Stimulated activated CD4-positive, alpha-beta T cell treated with anti-CD3 and anti-CD28 coated beads, Interleukin-15, amount 100 ng/mL, for 1 hour (primary cell): ENCODE measurements around the gene OR2V2.
"Not testable (repeated sequence)": the region's sequence is repeated elsewhere in the genome, so short reads cannot be mapped to it uniquely, and the experiment has no call there.

Experiments
- DNase-seq, 2 donors: peaks; one replicate each; pipeline ENCODE4 v3.0.0-alpha.2; 2020; ENCODE audit warnings: low read depth in 1 of 2, low spot score in 1 of 2

The OR2V2 gene

DNA sequence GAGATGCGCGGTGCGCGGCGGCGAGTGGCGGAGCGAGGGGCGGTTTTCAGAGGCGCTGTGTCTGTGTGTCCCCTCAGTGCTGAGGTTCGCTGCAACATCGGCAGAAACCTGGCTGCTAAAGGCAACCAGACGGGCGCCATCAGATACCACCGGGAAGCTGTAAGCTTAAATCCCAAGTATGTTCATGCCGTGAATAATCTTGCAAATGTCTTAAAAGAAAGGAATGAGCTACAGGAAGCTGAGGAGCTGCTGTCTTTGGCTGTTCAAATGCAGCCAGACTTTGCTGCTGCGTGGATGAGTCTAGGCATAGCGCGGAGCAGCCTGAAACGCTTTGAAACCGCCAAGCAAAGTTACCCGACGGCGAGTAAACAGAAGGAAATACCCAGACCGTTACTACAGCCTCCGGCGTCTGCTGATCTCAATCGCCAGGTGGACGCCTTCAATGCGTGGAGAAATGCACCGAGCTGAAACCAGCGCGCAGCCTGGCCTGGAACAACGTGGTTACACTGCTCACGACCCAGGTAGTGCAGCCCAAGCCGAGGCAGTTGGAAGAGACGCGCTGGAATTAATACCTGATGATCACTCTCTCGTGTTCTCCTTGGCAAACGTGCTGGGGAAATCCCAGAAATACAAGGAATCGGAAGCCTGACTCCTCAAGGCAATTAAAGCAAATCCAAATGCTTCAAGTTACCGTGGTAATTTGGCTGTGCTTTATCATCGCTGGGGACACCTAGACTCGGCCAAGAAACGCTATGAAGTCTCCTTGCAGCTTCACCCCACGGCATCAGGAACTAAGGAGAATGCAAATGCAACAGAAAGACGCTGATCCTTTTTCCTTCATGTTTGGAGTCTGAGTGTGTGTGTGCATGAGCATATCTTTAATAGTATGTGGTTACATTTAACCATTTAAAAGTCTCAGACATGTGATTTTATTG, 32.3 kb upstream of the OR2V2 start:
- no peak for DNase-seq

DNA sequence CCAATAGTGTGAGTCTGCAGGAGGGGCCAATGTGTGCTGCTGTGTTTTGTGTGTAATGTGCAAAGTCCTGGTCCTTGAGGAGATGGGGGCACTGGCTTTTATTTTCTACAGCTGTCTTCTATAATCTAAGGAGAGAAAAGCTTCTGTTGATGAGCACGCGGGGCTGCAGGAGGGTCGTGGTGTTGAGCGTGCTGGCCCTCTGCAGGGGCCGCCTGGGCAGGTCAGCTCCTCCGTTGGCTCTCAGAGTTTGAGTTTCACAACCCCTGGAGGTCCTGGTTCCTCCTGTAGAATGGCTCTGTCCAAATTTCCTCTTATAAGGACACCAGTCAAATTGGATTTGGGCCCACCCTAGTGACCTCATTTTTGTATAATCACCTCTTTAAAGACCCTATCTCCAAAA, 29.0 kb upstream of the OR2V2 start:
- no peak for DNase-seq

DNA sequence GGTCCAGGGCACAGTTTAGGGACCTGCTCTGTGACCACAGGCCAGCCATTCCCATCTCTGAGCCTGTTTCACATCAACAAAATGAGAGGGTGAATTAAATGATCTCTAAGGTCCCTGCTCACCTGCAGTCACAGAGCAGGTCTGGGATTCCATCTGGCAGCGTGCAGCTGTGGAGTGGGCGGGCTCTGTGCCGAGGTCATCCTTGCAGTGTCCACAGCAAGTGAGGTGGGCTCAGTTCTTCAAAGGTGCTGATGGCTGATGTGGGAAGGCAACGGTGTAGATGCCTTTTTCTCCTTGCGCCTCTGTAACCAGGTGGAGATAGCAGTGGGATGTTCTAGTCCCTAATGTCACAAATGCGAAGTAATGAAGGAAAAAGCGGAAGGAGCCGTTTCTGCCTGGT, 28.3 kb upstream of the OR2V2 start:
- no peak for DNase-seq

DNA sequence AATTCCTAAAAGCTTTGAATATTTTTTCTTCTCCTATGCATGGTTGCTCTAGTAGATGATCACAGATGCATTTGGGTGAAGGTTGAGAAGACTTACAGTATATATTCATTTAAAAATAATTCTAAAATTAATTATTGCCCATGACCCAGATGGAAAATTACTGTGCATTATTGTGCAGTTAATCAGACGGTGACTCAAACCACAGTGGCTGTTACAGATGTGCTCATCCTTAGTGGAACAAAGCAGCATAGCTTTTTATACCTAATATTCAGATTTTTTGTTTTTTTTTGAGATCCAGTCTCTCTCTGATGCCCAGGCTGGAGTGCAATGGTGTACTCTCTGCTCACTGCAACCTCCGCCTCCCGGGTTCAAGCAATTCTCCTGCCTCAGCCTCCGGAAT, 27.1 kb upstream of the OR2V2 start:
- DNase-seq = no peak

DNA sequence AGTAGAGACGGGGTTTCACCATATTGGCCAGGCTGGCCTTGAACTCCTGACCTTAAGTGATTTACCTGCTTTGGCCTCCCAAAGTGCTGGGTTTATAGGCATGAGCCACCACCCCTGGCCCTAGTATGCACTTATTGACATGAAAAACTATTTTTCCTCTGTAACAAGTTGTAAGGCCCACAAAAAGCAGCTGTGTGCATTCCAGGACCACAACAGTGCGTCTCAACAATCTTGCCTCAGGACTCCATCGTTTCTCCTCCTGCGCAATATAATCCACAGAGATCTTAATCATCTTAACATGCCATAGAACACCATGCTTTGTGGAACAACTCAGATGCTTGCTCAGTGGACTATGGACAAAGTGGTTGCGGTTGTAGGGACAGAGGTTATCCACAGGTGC, 26.6 kb upstream of the OR2V2 start:
- DNase-seq = no peak

DNA sequence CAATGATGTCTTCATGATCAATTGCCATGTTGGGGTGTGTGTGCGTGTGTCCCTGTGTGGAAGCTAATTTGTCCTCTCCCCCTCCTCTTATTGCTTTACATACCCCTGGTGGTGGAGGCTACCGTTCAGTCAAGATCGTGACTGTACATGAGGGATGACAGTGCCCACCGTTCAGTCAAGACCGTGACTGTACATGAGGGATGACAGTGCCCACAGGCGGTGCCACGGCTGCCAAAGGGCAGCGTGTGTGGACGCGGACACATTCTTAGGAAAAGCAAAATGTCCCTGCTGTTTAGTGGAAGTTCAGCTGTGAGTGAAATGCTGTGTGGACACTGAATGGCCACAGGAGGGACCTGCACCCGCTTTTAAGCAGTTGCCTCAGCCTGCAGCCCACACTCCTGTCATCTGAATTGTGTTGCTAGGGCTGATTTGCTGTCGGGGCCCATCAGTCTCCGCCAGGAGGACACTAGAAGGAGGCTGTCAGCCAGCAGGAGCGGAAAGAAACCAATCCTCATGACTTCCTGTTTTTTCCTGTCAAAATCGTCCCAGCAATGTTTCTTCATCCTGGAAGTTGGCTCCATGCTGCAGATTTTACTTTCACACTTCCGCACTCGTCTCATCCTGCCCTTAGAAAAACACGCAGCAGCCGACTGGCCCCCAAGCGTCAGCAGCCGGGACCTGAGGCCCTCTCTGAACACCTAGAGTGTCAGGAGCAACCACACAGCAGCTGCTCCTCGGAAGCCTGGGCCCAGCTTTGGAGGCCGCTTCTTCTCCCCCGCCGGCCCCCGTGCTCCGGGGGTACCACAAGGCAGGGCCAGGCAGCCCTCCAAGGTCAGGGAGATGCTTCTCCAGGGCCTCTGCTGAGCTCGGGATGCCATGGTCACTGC, 25.5 kb upstream of the OR2V2 start:
- DNase-seq = no peak

DNA sequence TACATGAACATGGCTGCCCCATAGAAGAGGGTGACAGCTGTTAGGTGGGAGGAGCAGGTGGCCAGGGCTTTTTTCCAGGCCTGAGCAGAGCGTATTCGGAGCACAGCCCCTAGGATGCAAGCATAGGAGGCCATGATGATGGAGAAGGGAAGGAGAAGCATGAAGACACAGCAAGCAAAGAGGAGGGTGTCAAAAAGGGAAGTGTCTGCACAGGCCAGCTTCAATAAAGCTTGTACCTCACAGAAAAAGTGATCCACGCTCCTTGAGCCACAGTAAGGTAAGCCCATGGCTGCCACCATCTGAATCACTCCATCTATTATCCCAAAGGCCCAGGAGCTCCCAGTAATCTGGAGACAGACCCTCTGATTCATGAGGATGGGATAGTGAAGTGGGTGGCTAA, 22.9 kb upstream of the OR2V2 start:
- DNase-seq = no peak

DNA sequence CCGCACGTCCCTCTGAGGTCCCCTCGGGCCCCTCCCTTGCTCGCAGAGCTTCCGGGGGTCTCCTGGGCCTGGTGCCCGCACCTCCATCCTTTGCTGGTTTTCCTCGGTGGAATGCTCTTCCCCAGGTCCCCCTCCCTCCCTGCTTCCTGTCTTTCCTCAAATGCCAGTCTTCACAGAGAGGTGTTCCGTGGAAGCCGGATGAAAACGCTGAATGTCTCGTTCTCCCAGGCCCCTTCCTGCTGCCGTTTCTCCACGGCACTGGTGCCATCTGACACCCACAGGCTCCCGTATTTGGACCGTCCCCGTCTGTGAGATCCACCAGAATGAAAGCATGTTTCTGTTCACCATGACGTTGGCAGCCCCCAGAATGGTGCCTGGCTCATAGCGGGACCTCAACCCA, 20.5 kb upstream of the OR2V2 start:
- DNase-seq = no peak

DNA sequence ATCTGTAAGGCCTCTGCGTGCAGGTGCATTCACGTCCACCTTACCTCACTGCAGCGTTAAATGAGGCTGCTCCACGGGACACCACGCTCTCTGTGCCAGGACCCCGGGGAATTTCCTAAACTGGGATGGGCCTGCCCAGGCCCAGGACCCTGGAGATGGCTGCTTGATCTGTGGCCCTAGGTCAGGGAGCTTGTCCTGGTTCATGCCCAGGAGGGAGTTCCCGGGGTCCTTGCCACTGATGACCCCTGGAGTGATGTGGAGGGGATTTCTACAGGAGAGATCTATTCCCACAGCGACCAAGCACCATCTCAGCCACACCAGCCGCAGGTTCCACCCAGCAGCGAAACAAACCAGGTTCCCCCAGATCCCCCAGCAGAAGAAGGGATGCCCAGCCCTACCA, 19.9 kb upstream of the OR2V2 start:
- DNase-seq = no peak

DNA sequence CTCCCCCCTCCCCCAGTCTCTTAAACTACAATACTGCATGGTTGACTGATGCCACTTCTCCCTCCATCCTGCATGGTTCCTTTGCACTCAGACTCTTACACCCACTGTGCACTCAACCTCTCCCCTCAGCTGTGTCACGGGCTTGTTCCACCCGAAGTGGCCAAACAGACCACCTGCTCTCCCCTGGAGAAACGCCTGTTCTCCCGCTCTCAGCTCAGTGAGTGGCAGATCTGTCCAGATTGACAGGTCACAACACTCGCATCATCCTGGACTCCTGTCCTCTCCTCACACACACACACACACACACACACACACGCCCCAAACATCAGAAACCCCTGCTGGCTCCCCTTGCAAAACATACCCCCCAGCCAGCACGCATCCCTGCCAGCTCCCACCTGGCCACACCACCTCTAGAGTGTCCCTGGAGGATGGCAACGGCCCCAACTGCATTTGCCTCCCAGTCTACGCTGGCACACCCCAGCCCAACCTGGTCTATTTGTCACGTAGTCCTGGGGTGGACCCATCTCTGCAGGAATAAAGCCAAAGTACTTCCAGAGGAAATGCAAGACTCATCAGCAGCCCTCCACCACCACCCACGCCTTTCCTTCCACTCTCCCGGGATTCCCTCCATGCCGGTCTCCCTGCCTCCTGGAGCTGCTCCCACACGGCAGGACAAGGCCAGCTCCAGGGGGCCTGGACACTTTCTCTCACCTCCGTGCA, 19.3 kb upstream of the OR2V2 start:
- DNase-seq = no peak

DNA sequence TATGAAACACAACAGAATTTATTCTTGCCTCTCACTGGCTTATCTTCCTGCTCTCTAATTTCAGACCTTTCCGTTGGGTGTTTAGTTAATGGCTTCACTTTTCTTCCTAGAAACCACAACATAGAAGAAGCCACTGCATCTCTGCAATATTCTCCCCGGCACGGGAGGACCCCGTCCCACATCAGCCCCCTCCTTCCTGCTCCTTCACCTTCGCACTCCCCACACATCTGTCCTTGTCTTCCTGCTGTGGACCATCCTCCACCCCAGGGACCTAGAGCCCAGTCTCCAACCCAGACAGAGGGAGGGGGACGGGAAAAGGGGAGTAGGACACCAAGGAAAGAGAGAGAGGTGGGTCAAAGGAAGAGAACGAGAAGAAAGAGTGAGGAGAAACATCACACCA, 17.8 kb upstream of the OR2V2 start:
- no peak for DNase-seq

DNA sequence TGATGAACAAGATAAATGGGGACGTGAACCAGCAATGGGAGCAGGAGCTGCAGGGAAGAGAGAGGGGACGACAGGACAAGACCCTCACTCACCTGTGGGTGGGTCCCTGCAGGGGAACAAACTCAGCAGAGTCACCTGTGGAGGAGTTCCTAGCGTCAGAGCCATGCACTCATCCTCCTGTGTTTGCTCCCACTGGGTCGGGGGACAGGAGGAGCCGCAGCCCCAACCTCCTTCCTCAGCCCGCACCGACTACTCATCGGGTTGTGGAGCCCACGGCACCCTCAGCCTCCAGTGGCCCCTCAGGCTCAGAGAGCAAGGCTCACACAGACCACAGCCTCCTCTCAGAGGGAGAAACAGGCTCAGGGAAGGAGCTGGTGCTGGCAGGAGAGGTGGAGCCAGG, 17.3 kb upstream of the OR2V2 start:
- DNase-seq = not testable (repeated sequence)

DNA sequence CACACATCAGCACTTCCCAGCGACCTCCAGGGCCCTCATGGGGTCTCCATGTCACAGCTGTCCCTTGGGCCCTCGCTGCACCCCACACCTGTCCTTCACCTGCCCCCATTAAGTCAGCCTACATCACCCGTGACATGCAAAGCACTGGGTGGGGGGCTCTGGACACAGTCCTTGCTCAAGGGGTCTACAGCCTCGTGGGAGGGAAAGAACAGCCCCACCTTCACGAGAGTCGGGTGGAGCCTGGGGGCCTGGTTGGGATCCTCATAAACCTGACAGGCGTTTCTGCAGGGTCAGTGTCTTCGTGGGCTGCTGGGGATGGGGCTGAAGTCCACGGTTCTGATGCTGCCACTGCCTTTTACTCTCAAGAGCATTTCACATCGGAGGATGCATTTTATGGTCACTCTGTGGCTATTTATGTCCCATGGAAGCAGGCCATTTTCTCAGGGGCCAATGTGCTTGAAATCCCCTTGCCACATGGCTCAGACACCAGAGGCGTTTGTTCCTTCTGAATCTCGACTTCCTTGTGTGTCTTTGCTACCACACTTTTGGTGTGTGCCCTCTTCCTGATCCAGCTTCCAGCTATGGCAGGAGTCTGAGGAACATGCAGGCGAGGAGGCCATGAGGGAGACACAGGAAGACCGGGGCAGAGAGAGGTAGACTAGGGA, 16.4 kb upstream of the OR2V2 start, which contains the start of gene OR2V1:
TSS of gene OR2V1 (minus strand) at position 338 of the 665 bp plus-strand sequence. CDS start 5,865 bp downstream, outside the sequence.
- DNase-seq = no peak

DNA sequence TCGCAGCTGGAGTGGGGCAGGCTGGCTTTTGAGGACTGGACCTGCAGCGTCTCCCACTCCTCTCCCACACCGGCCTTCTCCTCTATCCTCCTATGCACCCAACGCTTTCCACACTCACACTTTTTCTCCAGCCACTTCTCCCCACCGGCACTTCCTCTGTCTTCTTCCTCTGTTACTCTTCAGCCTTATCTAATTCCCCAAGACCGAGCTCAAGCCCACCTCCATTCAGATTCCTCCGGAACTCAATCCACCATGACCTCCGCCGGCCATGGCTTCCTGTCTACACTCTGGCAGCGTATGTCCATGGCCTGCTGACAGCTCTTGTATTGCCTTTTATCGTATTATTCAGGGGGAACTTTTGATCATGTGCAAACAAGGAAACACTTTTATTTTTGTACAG, 15.9 kb upstream of the OR2V2 start:
- no peak for DNase-seq

DNA sequence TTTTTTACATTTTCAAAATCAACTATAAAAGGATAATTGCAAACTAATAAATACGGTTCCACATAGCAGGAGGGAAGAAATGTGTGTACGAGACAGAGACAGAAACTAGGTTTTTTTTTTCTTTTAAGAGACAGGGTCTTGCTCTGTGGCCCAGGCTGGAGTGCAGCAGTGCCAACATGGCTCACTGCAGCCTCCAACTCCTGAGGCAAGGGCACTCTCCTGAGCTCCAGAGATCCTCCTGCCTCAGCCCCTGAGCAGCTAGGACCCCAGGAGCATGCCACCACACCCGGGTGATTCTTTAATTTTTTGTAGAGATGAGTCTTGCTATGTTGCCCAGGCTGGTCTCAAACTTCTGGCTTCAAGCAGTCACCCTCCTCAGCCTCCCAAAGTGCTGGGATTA, 14.3 kb upstream of the OR2V2 start:
- DNase-seq = no peak

DNA sequence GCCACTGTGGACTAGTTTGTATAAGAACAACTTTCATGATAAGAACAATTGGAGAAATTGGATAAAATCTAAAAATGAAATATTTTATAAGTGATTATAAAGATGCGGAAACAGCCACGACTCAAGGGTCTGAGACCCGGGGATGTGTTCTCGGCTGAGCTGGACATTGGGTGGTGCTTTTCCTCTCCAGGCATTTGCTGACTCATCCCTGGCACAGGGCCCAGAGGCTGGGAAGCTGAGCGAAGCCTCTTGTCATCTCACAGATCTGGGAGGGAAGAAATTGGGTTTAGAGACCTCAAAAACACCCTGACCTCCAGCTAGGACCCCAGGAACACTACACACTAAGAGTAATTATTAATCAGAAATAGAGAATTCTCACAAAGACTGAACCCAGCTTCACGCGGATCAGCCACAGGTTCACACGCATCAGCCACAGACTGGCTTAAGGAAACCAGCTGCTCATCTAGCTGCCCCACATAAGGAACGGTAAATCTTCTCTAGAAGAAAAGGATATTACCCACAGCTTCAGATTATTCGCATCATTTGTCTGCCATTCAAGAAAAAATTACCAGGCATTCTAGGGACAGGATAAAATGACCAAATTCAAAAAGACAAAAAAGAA, 13.7 kb upstream of the OR2V2 start:
- DNase-seq = no peak

DNA sequence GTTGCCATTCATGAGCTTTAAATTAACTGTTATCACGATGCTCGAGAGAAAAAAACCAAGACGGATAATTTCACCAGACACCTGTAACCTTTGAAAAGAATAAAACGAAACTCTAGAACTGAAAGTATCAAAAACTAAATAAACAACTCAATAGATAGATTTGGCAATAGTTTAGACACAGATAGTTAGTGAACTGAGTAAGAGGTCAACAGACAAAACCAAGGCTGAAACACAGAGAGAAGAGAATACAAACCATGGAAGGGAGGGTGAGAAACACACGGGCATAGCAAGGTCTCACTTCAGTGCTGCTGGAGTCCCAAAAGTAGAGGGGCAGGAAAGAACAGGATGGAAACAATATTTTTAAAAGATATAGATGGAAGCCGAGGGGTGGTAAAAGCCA, 13.1 kb upstream of the OR2V2 start:
- no peak for DNase-seq

DNA sequence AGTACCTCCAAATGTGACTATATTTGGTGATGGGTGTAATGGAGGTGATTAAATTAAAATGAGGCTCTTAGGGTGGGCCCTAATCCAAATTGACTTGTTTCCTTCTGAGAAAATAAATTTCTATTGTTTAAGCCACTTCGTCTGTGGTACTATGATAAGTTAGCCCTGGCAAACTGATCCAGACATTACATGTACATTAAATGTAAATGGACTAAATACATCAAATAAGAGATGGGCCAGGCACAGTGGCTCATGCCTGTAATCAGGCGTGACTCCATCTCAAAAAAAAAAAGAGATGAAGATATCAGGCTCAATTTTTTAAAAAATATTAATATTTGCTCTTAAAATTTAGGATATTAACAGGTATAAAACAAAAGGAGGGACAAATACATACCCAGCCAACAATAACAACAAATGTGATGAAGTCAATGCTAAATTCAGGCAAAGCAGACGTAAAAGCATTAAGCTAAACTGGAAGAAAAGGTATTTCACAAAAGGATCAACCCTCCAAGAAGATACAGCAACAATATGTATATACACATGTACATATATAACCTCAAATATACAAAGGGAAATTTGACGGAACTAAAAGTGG, 10.9 kb upstream of the OR2V2 start:
- no peak for DNase-seq

DNA sequence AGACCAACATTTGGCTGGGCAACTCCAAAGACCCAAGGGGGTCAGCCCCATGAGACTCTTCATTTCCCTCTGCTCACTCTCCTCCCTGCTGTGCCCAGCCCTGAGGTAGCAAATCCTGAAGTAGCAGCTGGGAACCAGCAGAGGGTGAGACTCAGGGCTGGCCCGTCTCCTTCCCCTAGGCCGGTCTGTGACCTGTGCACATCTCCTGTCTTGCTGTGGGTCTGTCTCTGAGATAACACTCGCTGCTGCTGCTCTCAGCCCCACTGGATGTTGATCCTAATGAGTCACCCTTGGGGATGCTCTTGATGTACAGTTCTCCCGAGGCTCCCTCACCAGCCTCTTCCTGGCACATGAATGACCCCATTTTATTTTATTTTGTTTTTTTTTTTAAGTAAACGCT, 9.1 kb upstream of the OR2V2 start:
- DNase-seq = no peak

DNA sequence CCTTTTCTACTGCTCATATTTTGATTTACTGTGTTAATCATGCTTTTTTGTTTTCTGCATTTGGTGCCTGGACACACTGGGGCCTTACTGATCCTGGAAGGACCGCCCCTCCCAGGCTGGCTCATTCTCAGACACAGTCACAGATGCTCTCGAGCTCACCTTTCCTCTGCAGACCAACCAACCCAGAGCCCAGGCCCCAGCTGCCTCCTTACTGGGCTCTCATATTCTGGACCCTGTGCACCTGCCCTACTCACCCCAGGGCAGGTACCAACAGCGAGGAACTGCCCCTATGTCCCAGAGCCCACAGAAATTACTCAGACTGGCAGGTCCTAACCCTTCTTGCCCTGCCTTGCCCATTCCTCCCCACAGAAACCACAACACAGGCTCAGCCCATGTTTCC, 6.6 kb upstream of the OR2V2 start:
- DNase-seq = no peak
